Caco-2 (cell line): ENCODE data around the gene MCTP2. TPM values are rescaled to one million over a fixed set of nuclear protein-coding genes. Genes with fewer than 3 reads are reported as not detected.

ENCODE experiments used
- BruUV-seq: library from RNA; stranded (reverse); fragments of 400-500 nt; replicated peaks from 2 replicates; lab custom pipeline; 2021; lab: Mats Ljungman, UMichigan
- CTCF ChIA-PET: fragments of 300-600 bp; sonication (Branson Sonifier 250); formaldehyde crosslinking; loops from one replicate; lab custom pipeline; 2022; ENCODE audit warnings: antibody characterized with exemption; lab: Charles Lee
- POLR2A ChIA-PET: fragments of 300-600 bp; sonication (Branson Sonifier 250); formaldehyde crosslinking; loops from one replicate; lab custom pipeline; 2022; ENCODE audit warnings: antibody characterized with exemption; lab: Charles Lee
- DNase-seq, 2 experiments: peaks; one replicate each; pipeline versions ENCODE4 v3.0.0 to v3.0.0-alpha.2; 2020 to 2022
- H3K27me3 ChIP-seq: replicated peaks from 2 replicates; pipeline ENCODE4 v1.6.0; 2011; ENCODE audit warnings: low read length; ENCODE audit not compliant: control insufficient read depth, insufficient read depth
- H3K36me3 ChIP-seq: 2 replicates; pipeline ENCODE4 v1.5.1; 2011; ENCODE audit warnings: low read length; ENCODE audit not compliant: control insufficient read depth, insufficient read depth
- H3K4me1 ChIP-seq: fragments of 250-450 bp; sonication (Bioruptor Pico); 2 replicates; pipeline ENCODE4 v1.5.1; 2020; ENCODE audit warnings: mild to moderate bottlenecking
- H3K4me3 ChIP-seq: 2 replicates; pipeline ENCODE4 v1.5.1; 2011; ENCODE audit warnings: low read depth, mild to moderate bottlenecking, control low read depth, low read length
- H3K9me3 ChIP-seq: fragments of 250-450 bp; sonication (Bioruptor Pico); 2 replicates; pipeline ENCODE4 v1.5.1; 2020; ENCODE audit warnings: mild to moderate bottlenecking, moderate library complexity
- H3K27ac Mint-ChIP-seq: one replicate; pipeline ENCODE4 v1.8.0; 2022; ENCODE audit warnings: mixed read lengths; ENCODE audit not compliant: unreplicated experiment
- H3K27me3 Mint-ChIP-seq: one replicate; pipeline ENCODE4 v1.8.0; 2022; ENCODE audit warnings: mixed read lengths; ENCODE audit not compliant: insufficient read depth, unreplicated experiment
- H3K36me3 Mint-ChIP-seq: one replicate; pipeline ENCODE4 v1.8.0; 2022; ENCODE audit warnings: mild to moderate bottlenecking, mixed read lengths; ENCODE audit not compliant: insufficient read depth, unreplicated experiment
- H3K4me1 Mint-ChIP-seq: one replicate; pipeline ENCODE4 v1.8.0; 2022; ENCODE audit warnings: low read depth, mixed read lengths; ENCODE audit not compliant: unreplicated experiment
- H3K4me3 Mint-ChIP-seq: one replicate; pipeline ENCODE4 v1.8.0; 2022; ENCODE audit warnings: mild to moderate bottlenecking, moderate library complexity, mixed read lengths; ENCODE audit not compliant: unreplicated experiment
- H3K9me3 Mint-ChIP-seq: one replicate; pipeline ENCODE4 v1.8.0; 2022; ENCODE audit warnings: mixed read lengths; ENCODE audit not compliant: unreplicated experiment
- intact Hi-C: fragments of 100-400 bp; cut with micrococcal nuclease; formaldehyde crosslinking; loops from one replicate; pipeline ENCODE4 v1.10.0; 2022; ENCODE audit not compliant: unreplicated experiment
- total RNA-seq: library from RNA; stranded (reverse); gene quantifications from 2 replicates; pipeline ENCODE4 v1.2.3, GENCODE V29; 2022
- TF ChIP-seq, protein P1 (sequence below), 2 experiments: fragments of 200-600 bp in 1 of 2; IDR thresholded peaks; 1 replicate in 1 of 2; 2 replicates in 1 of 2; pipeline versions ENCODE4 v1.5.1 to v1.8.0; 2011 to 2022; ENCODE audit warnings: antibody characterized with exemption in 1 of 2, control low read depth in 1 of 2, inconsistent platforms in 1 of 2, low read depth in 1 of 2, low read length in 1 of 2, mild to moderate bottlenecking in 1 of 2, moderate library complexity in 1 of 2; ENCODE audit not compliant: insufficient read depth in 1 of 2, severe bottlenecking in 1 of 2, unreplicated experiment in 1 of 2

Gene MCTP2
- total RNA-seq, 1 experiment from 2014 or later, result 9.9 TPM

DNA sequence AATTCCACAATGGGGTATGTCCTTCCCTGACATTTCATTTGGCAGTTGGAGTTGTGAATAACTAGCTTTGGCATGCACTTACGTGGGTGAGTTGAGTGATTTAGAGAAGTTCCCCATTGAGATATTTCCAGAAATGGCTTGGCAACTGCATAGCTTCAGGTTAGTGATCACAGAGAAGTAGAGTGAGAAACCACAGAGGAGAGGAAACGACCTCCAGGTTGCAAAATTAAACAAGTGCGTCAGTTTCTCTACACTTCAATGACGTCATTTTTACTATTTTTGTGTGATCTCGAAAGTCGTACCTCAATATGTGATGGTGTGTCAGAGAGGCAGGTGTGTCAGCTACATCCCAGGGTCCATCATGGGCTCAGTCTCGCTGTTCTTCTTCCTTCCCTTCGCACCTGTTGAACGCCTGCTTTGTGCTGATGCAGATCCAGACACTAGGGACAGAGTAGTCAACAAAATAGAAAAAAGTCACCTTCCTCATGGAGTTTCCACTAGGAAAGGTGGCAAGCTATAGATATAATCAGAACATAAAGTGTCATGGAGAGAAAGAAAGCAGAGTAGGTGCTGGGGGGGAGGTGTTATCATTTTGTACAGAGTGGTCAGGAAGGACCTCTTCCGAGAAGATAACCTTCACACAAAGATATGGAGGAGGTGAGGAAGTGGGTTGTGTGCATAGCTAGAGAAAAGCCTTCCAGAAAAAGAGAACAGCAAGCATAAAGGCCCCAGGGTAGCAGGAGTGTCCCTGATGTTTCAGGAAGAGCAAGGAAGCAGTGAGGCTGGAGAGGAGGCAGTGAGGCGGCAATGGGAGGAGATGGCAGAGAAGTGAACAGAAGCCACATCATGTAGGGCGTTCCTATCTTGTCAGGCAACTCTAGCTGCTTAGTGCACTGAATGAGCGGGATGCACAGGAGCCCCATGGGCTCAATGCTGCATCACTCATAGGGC, 75.6 kb downstream of the MCTP2 start:
- no peak for DNase-seq
- ChIA-PET CTCF (no interaction called here), POLR2A (no interaction called here)
- TF ChIP-seq, protein P1, sequence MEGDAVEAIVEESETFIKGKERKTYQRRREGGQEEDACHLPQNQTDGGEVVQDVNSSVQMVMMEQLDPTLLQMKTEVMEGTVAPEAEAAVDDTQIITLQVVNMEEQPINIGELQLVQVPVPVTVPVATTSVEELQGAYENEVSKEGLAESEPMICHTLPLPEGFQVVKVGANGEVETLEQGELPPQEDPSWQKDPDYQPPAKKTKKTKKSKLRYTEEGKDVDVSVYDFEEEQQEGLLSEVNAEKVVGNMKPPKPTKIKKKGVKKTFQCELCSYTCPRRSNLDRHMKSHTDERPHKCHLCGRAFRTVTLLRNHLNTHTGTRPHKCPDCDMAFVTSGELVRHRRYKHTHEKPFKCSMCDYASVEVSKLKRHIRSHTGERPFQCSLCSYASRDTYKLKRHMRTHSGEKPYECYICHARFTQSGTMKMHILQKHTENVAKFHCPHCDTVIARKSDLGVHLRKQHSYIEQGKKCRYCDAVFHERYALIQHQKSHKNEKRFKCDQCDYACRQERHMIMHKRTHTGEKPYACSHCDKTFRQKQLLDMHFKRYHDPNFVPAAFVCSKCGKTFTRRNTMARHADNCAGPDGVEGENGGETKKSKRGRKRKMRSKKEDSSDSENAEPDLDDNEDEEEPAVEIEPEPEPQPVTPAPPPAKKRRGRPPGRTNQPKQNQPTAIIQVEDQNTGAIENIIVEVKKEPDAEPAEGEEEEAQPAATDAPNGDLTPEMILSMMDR (IDR thresholded peaks at IDR 0.05; ENCODE audit: insufficient read depth in 1 of 2, low read depth in 1 of 2, low read length in 1 of 2, severe bottlenecking in 1 of 2, unreplicated experiment in 1 of 2), result no peak
- Mint-ChIP-seq H3K27ac (no peak overlapping the region), H3K9me3 (peaks cover 12% of the 10 kb centered on the region), H3K36me3 (no peaks in the 10 kb centered on the region), H3K4me1 (no peaks in the 10 kb centered on the region), H3K27me3 (no peaks in the 10 kb centered on the region), H3K4me3 (no peak overlapping the region)
- H3K27me3 ChIP-seq, result no peaks in the 10 kb centered on the region
- H3K9me3 ChIP-seq, result no peaks in the 10 kb centered on the region
- intact Hi-C loops, result no loop called here
- no TSS peak for BruUV-seq
- H3K4me1 ChIP-seq, result no peaks in the 10 kb centered on the region
- H3K4me3 ChIP-seq, result no peak overlapping the region
- no peaks in the 10 kb centered on the region; the same call in 1 of the 2 replicates for H3K36me3 ChIP-seq

DNA sequence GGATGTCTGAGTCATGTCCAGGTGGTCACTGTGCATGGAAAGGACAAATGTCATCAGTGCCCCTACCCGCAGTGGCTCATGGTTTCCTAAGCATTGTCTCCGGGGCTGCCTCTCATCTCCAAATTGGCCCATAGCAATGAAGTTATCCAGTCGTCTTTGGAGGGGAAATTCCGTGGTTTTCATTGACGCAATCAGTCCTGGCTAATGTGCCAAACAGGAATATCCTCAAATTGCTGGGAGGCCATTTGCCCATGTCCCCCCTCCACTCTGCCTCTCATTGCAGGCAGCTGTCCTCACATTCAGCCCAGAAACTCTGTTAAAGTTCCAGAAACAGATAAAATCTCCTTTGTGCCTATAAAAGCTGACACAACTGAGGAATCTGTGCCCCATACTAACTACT, 81.6 kb downstream of the MCTP2 start:
- TF ChIP-seq, protein P1 (IDR thresholded peaks at IDR 0.05; ENCODE audit: insufficient read depth in 1 of 2, low read depth in 1 of 2, low read length in 1 of 2, severe bottlenecking in 1 of 2, unreplicated experiment in 1 of 2), result no peak
- no peaks in the 10 kb centered on the region for H3K27me3 ChIP-seq
- no peak overlapping the region for H3K4me3 Mint-ChIP-seq
- H3K4me1 Mint-ChIP-seq, result no peaks in the 10 kb centered on the region
- H3K9me3 ChIP-seq, result no peaks in the 10 kb centered on the region
- peaks cover 11% of the 10 kb centered on the region for H3K36me3 Mint-ChIP-seq
- no peak overlapping the region for H3K4me3 ChIP-seq
- ChIA-PET POLR2A (no interaction called here), CTCF (no interaction called here)
- BruUV-seq, result no TSS peak
- DNase-seq, result no peak
- no peaks in the 10 kb centered on the region for H3K4me1 ChIP-seq
- no peak overlapping the region for H3K27ac Mint-ChIP-seq
- intact Hi-C loops, result no loop called here
- no peaks in the 10 kb centered on the region for H3K36me3 ChIP-seq
- H3K27me3 Mint-ChIP-seq, result no peaks in the 10 kb centered on the region
- no peaks in the 10 kb centered on the region for H3K9me3 Mint-ChIP-seq

DNA sequence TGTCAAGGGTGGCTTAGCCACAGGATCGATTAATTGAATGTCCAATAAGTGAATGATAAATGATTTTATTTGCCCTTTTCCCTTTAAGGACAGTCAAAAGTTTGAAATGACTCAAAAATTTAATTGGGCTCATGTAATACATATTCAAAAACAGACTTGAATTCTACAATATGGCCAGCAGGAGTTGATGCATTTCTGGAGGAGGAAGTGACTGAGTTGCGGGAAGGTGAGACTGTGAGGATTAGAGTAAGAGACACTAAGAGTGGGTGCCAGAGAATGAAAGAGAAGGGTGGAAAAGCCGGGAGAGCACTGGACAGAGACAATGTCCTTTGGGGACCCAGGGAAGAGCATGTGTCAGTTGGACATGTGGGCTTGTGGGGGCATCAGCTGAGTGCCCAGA, 83.3 kb downstream of the MCTP2 start:
- TF ChIP-seq, protein P1 (IDR thresholded peaks at IDR 0.05; ENCODE audit: insufficient read depth in 1 of 2, low read depth in 1 of 2, low read length in 1 of 2, severe bottlenecking in 1 of 2, unreplicated experiment in 1 of 2), result no peak
- Histone ChIP-seq H3K4me3 (no peak overlapping the region), H3K4me1 (no peaks in the 10 kb centered on the region; the same call in 1 of the 2 replicates), H3K27me3 (no peaks in the 10 kb centered on the region), H3K9me3 (no peaks in the 10 kb centered on the region), H3K36me3 (no peaks in the 10 kb centered on the region)
- no peak overlapping the region for H3K4me3 Mint-ChIP-seq
- ChIA-PET POLR2A (no interaction called here), CTCF (no interaction called here)
- peaks cover 21% of the 10 kb centered on the region for H3K36me3 Mint-ChIP-seq
- intact Hi-C loops, result no loop called here
- no TSS peak for BruUV-seq
- H3K27me3 Mint-ChIP-seq, result no peaks in the 10 kb centered on the region
- H3K4me1 Mint-ChIP-seq, result no peaks in the 10 kb centered on the region
- H3K9me3 Mint-ChIP-seq, result no peaks in the 10 kb centered on the region
- H3K27ac Mint-ChIP-seq, result no peak overlapping the region
- DNase-seq, result no peak
